Measurements from ENCODE around the gene PATJ. TPM values are rescaled to one million over a fixed set of nuclear protein-coding genes. Genes with fewer than 3 reads are reported as not detected.
"Not testable (repeated sequence)": the region's sequence is repeated elsewhere in the genome, so short reads cannot be mapped to it uniquely, and the experiment has no call there.

The PATJ gene
- total RNA-seq, 1 experiment from 2014 or later: 72.2 TPM

DNA sequence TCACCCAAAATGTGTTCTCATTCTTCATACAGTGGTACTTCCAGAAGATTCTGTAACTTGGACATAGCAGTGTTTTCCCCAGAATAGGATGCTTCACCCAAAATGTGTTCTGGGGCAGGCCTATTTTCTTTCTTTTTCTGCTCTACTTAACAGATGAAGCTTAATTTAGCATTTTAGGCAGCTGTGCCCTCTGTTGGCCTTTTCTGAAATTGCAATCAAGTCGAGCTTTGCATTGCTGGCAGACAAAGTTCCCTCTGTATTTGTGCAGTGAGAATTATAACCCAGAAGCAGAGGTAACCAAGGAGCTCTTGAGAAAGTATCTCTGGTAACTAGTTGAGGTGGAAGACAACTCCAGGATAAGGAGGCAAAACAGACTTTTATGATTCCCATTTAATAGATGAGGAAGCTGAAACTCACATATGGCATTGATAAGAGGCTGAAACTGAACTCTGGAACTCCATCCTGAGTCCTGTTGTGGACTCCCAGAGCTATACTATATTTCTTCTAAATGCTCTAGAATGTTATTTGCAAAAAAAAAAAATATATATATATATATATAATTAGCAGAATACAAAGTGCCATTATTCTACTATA lies 402.1 kb downstream of the PATJ start:
- BruUV-seq (replicated peaks): no TSS peak
- peak; percentile 44 for DNase-seq
- CTCF ChIA-PET: interaction anchor here (0.6 to 1.7 kb wide), 5 partner anchors 9 to 65 kb away, joined by 3 to 11 read pairs (median 8); no protein-coding TSS in a partner anchor
- H3K36me3 Mint-ChIP-seq (ENCODE audit: insufficient read depth, unreplicated experiment): peaks cover 28% of the 10 kb centered on the region
- no peaks in the 10 kb centered on the region for H3K9me3 Mint-ChIP-seq (ENCODE audit: low read depth, unreplicated experiment)
- peak; percentile 80 for TF ChIP-seq CTCF (IDR thresholded peaks at IDR 0.05; ENCODE audit: unreplicated experiment)
- H3K4me1 Mint-ChIP-seq (ENCODE audit: low read depth, unreplicated experiment): peaks cover 8% of the 10 kb centered on the region
- intact Hi-C loops (cut with micrococcal nuclease; ENCODE audit: unreplicated experiment): no loop called here
- no peaks in the 10 kb centered on the region for H3K27me3 Mint-ChIP-seq (ENCODE audit: unreplicated experiment)
- no peak overlapping the region for H3K27ac Mint-ChIP-seq (ENCODE audit: unreplicated experiment)
- H3K4me3 Mint-ChIP-seq (ENCODE audit: low read depth, unreplicated experiment): no peak overlapping the region

- H3K27ac Mint-ChIP-seq (ENCODE audit: unreplicated experiment): no peak overlapping the region
- no peak for DNase-seq
- no peaks in the 10 kb centered on the region for H3K27me3 Mint-ChIP-seq (ENCODE audit: unreplicated experiment)
- no peaks in the 10 kb centered on the region for H3K4me1 Mint-ChIP-seq (ENCODE audit: low read depth, unreplicated experiment)
- no peaks in the 10 kb centered on the region for H3K9me3 Mint-ChIP-seq (ENCODE audit: low read depth, unreplicated experiment)
- H3K4me3 Mint-ChIP-seq (ENCODE audit: low read depth, unreplicated experiment): no peak overlapping the region
- no peak for TF ChIP-seq CTCF (IDR thresholded peaks at IDR 0.05; ENCODE audit: unreplicated experiment)
- intact Hi-C loops (cut with micrococcal nuclease; ENCODE audit: unreplicated experiment): no loop called here
- BruUV-seq (replicated peaks): no TSS peak
- H3K36me3 Mint-ChIP-seq (ENCODE audit: insufficient read depth, unreplicated experiment): no peaks in the 10 kb centered on the region
- CTCF ChIA-PET: no interaction called here
These were observed 417.7 kb downstream of the PATJ start for GRCh38 chr1:62159940-62160348.

GRCh38 chr1:62161711-62162110 lies 419.4 kb downstream of the PATJ start:
- intact Hi-C loops (cut with micrococcal nuclease; ENCODE audit: unreplicated experiment): no loop called here
- no peak overlapping the region for H3K27ac Mint-ChIP-seq (ENCODE audit: unreplicated experiment)
- CTCF ChIA-PET: no interaction called here
- DNase-seq: no peak
- no peaks in the 10 kb centered on the region for H3K27me3 Mint-ChIP-seq (ENCODE audit: unreplicated experiment)
- H3K4me3 Mint-ChIP-seq (ENCODE audit: low read depth, unreplicated experiment): no peak overlapping the region
- no peaks in the 10 kb centered on the region for H3K36me3 Mint-ChIP-seq (ENCODE audit: insufficient read depth, unreplicated experiment)
- no peaks in the 10 kb centered on the region for H3K9me3 Mint-ChIP-seq (ENCODE audit: low read depth, unreplicated experiment)
- no peaks in the 10 kb centered on the region for H3K4me1 Mint-ChIP-seq (ENCODE audit: low read depth, unreplicated experiment)
- BruUV-seq (replicated peaks): no TSS peak
- no peak for TF ChIP-seq CTCF (IDR thresholded peaks at IDR 0.05; ENCODE audit: unreplicated experiment)

GRCh38 chr1:62170380-62170779 lies 428.1 kb downstream of the PATJ start:
- H3K4me1 Mint-ChIP-seq (ENCODE audit: low read depth, unreplicated experiment); H3K4me3 Mint-ChIP-seq (ENCODE audit: low read depth, unreplicated experiment); intact Hi-C loops (cut with micrococcal nuclease; ENCODE audit: unreplicated experiment); BruUV-seq (replicated peaks); DNase-seq; H3K27me3 Mint-ChIP-seq (ENCODE audit: unreplicated experiment); CTCF ChIA-PET; H3K27ac Mint-ChIP-seq (ENCODE audit: unreplicated experiment); H3K9me3 Mint-ChIP-seq (ENCODE audit: low read depth, unreplicated experiment); H3K36me3 Mint-ChIP-seq (ENCODE audit: insufficient read depth, unreplicated experiment): not testable (repeated sequence)

- H3K4me3 Mint-ChIP-seq (ENCODE audit: low read depth, unreplicated experiment): no peak overlapping the region
- H3K27me3 Mint-ChIP-seq (ENCODE audit: unreplicated experiment): no peaks in the 10 kb centered on the region
- DNase-seq: peak; percentile 40
- H3K9me3 Mint-ChIP-seq (ENCODE audit: low read depth, unreplicated experiment): no peaks in the 10 kb centered on the region
- no peak overlapping the region for H3K27ac Mint-ChIP-seq (ENCODE audit: unreplicated experiment)
- intact Hi-C loops (cut with micrococcal nuclease; ENCODE audit: unreplicated experiment): loop anchor here (1.0 to 2.0 kb wide), 2 partner anchors 232 to 571 kb away; no protein-coding TSS in a partner anchor
- peaks cover 7% of the 10 kb centered on the region for H3K4me1 Mint-ChIP-seq (ENCODE audit: low read depth, unreplicated experiment)
- no TSS peak for BruUV-seq (replicated peaks)
- peak; percentile 59 for TF ChIP-seq CTCF (IDR thresholded peaks at IDR 0.05; ENCODE audit: unreplicated experiment)
- CTCF ChIA-PET: interaction anchor here (0.6 to 1.5 kb wide), 7 partner anchors 9 to 262 kb away, joined by 3 to 21 read pairs (median 3); no protein-coding TSS in a partner anchor
- peaks cover 2% of the 10 kb centered on the region for H3K36me3 Mint-ChIP-seq (ENCODE audit: insufficient read depth, unreplicated experiment)
These were observed 433.4 kb downstream of the PATJ start for GRCh38 chr1:62175568-62176179.

Measured in Calu3 (cell line).